ENCODE results near the gene RASA3.
"Not testable (repeated sequence)": the region's sequence is repeated elsewhere in the genome, so short reads cannot be mapped to it uniquely, and the experiment has no call there.

RASA3 gene

GRCh38 chr13:114030666-114031610, 101.5 kb downstream of the RASA3 start:
- no peak for DNase-seq

- DNase-seq = no peak
These were observed 102.4 kb downstream of the RASA3 start for GRCh38 chr13:114029866-114030625.

GRCh38 chr13:114027826-114028225, 104.6 kb downstream of the RASA3 start:
- DNase-seq = no peak

DNA sequence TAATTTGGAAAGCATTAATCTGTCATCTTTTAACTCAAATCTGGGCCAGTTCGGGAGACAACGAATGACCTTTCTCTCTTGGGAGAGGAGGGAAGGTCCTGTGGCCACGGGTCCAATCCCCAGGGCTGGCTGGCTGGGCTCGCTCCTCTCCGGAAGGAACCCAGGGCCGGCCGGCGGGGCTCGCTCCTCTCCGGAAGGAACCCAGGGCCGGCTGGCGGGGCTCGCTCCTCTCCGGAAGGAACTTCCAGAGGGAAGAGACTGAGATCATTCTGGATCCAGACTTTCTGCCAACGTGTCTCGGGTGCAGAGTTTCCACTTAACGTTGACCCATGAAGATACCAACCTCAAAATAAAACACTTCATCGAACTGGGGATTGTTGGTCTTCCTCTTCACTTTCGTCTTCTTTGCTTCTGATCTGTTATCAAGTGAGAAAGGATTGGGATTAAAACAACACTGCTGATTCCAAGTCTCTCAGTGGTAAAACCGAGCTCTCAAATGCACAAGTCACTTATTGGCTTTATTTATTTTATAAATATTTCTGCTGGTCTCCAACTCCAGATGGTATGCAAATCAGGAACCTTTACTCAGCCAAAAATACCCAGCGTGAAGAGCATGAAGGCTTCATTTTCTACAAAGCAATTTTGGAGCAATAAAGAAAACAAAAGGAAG, 105.2 kb downstream of the RASA3 start:
- no peak for DNase-seq

DNA sequence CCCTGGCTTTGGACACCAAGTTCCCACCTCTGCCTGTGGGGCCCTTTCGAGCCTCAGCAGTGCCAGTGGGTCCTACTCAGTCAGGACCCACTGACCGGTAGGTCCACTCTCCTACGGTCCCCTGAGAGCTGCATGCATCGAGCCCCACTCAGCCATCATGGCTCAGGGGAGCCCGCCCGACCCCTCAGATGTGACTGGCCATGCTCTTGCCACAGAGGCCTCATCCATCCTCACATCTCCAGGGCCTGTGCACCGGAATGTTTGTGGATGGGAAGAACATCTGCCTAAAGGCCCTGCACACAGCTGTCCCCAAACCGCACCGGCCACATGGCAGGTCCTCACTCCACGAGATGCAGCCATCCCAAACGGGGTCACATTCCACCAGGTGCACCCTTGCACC, 105.9 kb downstream of the RASA3 start:
- no peak for DNase-seq

GRCh38 chr13:114025714-114026431, 106.5 kb downstream of the RASA3 start:
- DNase-seq = no peak

DNA sequence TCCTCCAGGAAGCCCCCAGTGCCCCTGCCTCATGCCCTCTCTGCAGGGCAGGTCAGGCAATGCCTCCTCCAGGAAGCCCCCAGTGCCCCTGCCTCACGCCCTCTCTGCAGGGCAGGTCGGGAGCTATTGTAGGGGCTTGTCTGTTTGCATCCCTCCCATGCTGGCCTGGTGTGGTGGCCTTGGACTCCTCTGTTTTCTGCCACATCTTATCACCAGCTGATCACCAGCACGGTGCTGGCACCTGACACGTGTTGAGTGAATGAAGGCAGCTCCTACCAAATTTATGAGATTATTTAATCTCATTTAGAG, 107.1 kb downstream of the RASA3 start:
- no peak for DNase-seq

DNA sequence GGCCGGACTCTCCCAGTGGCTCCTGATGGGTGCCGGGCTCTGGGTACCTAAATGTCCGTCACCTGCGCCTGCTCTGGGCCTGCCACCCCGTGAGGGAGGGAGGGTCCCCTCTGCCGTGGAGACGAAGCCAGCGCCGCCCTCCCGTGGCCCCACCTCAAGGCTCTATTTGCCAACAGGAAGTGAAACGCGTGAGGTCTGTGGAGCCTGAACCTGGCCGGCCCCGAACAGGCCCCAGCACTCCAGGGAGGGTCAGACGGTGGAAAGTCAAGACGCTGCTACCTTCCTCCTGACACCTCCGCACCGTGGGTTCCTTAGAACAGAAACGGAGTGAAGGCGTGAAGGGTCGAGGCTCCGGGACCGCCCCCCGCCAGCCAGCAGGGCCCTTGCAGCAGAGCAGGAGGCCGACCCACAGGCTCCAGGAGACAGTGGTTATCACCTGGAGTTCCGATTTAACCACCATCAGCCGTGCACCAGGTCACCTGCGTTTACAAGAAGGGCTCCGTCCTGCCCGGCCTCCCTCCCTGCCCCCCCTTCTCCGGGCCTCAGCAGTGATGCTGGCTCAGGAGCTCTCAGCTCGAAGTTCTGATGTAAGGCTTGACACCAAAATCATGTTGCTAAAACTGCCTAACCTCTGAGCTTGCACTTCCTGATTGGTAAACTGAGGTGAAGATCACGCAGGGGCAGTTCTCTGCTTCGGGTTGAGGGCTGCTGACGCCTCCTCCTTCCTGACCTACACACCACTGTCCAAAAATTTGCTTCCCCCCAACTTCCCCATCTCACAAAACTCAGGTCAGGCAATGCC, 107.6 kb downstream of the RASA3 start:
- no peak for DNase-seq

DNA sequence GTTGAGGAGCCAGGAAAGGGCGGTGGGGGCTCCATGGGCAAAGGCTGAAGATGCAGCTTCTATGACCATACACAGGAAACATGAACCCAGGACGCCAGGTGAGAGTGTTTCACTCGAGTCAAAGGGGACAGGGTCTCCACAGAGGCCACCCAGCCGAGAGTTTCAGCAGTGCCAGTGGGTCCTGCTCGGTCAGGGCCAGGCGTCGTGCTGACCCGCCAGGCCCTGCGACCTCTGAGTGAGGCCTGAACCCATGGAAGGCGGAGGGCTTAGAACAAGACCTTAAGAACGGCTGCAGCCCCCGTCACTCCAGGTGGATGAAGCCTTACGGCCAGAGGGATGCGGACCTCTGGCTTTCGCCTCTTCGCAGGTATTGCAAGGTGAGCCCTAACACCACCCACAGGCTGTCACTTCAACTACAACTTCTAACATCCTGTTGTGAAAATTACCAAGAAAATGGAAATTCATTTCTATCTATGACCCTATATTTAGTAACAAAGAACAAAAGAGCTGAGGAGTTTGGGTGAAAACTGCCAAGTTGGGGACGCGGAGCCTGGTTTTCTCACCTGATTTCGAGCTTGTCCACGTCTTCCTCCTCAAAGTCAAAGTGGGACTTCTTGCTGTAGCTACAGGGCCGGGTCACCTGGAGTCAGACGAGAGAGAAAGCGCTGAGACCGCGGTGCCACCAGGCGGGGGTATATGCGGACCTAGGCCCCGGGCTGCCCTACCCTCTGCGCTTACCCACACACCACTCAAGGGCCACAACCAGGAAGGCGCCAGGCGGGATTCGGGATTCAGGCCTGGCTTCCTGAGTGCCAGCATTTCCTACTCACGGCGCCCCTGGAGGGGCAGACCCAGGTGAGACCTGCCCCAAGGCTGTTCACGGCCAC, 108.5 kb downstream of the RASA3 start:
- no peak for DNase-seq

DNA sequence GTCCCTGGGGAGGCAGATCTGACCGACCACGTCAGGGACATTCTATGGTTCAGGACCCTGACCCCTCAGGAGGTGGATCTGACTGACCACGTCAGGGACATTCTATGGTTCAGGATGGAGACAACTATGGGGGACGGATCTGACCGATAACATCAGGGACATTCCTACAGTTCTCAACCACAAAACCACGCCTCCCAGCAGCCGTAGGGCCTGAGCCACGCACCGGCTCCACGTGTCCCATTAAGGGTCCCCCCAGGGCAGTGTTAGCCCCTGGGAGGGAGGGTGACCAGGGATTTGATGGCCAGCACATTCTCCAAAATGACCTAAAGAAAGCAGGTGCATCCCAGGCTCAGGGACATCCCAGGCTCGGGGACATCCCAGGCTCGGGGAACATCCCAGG, 109.5 kb downstream of the RASA3 start:
- no peak for DNase-seq

DNA sequence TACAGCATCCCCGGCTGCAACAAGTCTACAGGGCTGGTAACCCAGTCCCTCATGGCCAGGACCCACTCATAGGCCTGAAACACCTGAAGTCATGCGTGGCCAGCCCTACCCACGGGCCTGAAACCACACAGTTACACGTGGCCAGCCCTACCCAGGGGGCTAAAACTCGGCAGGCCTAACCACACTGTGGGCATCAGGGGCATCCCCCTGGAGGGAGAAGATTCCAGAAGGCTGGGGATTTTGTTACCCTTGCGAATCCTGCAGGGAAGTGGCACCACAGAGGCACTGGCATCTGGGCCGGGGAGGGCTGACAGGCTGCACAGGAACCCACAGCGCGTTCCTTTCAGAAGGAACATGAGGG, 110.1 kb downstream of the RASA3 start:
- DNase-seq = no peak

- DNase-seq = no peak
These were observed 110.7 kb downstream of the RASA3 start for GRCh38 chr13:114021464-114022308.

GRCh38 chr13:114020750-114021463, 111.5 kb downstream of the RASA3 start:
- no peak for DNase-seq

- DNase-seq = not testable (repeated sequence)
These were observed 112.3 kb downstream of the RASA3 start for GRCh38 chr13:114020134-114020533.

- peak; percentile 16 for DNase-seq
These were observed 113.1 kb downstream of the RASA3 start for GRCh38 chr13:114019367-114019766.

- no peak for DNase-seq
These were observed 113.9 kb downstream of the RASA3 start for GRCh38 chr13:114018461-114019055.

DNA sequence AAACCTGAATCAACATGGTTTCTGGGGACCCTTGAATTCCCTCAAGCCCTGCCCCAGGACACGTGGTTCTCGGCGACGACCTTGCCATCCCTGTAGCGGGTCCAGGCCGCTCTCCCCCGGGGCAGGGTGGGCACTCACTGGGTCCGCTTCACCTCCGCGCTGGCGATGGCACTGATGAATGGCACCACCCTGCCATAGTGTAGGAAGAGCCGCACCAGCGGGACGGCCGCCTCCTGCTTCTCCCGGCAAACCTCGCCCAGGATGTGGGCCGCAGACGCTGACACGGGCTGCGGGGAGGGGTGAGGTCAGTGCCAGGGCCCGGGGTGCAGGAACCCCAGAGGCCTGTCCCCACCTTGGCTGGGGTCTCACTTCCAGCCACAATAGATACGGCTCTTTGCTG, 114.5 kb downstream of the RASA3 start:
- DNase-seq = no peak

DNA sequence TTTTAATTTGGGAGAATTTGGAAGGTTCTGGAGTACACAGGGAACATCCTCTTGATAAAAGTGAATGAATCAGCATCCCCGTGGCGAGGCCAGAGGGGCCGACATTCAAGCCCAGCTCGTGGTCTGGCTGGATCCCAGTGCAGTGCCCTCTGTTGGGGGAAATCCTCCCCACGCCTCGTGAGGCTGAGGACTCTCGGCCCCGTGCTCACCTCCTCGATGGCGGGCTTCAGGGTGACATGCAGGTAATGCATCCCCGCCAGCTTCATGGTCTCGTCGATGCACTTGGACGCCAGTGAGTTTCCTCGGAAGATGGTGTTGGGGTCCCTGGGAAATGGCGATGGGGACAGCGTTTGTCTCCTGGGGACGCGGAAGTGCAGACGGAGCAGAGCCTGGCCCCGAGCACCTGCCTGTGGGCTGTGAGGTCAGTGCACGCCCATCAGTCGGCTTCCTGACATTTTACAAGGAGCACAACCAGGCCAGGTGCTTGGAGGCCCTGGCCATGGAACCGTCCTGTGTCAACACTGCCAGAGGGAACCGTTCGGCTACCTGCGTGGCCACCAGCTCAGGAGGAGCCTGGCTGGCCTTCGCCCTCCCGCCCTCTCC, 115.3 kb downstream of the RASA3 start:
- DNase-seq = no peak
